MM.1S (cell line): ENCODE results near the gene NEDD4L.
A peak's percentile ranks its signal among the peaks of the same experiment; 100 is the strongest.

Source experiments
- DNase-seq: peaks from one replicate; pipeline ENCODE4 v3.0.0-alpha.2; 2015
- H2AFZ ChIP-seq: fragments of 300-600 bp; sonication (generic); 2 replicates; pipeline ENCODE4 v1.6.0; 2016; ENCODE audit warnings: antibody characterized with exemption, low read length
- H3F3A ChIP-seq: fragments of 300-600 bp; sonication (generic); 2 replicates; pipeline ENCODE4 v1.6.1; 2016; ENCODE audit warnings: mild to moderate bottlenecking, antibody characterized with exemption, low read length, moderate library complexity, mixed read lengths; ENCODE audit not compliant: insufficient read depth
- H3K27ac ChIP-seq: fragments of 300-600 bp; sonication (generic); 2 replicates; pipeline ENCODE4 v1.5.1; 2016; ENCODE audit warnings: mild to moderate bottlenecking, low read length
- H3K27me3 ChIP-seq: fragments of 300-600 bp; sonication (generic); replicated peaks from 2 replicates; pipeline ENCODE4 v1.6.0; 2016; ENCODE audit warnings: low read length; ENCODE audit not compliant: insufficient read depth
- H3K36me3 ChIP-seq: fragments of 300-600 bp; sonication (generic); replicated peaks from 2 replicates; pipeline ENCODE4 v1.6.1; 2016; ENCODE audit warnings: mild to moderate bottlenecking, low read length, mixed read lengths; ENCODE audit not compliant: insufficient read depth
- H3K4me1 ChIP-seq: fragments of 300-600 bp; sonication (generic); 2 replicates; pipeline ENCODE4 v1.6.1; 2016; ENCODE audit warnings: low read length, mixed read lengths
- H3K4me2 ChIP-seq: fragments of 300-600 bp; sonication (generic); 2 replicates; pipeline ENCODE4 v1.6.0; 2016; ENCODE audit warnings: low read depth, low read length
- H3K4me3 ChIP-seq: fragments of 300-600 bp; sonication (generic); 2 replicates; pipeline ENCODE4 v1.5.1; 2016; ENCODE audit warnings: low read length, mixed read lengths
- H3K79me2 ChIP-seq: fragments of 300-600 bp; sonication (generic); 2 replicates; pipeline ENCODE4 v1.6.1; 2016; ENCODE audit warnings: mixed run types, low read length, mixed read lengths
- H3K9ac ChIP-seq: fragments of 300-600 bp; sonication (generic); 2 replicates; pipeline ENCODE4 v1.6.1; 2016; ENCODE audit warnings: low read length, mixed read lengths
- H3K9me2 ChIP-seq: fragments of 300-600 bp; sonication (generic); replicated peaks from 2 replicates; pipeline ENCODE4 v1.6.1; 2016; ENCODE audit warnings: mild to moderate bottlenecking, low read length, mixed read lengths; ENCODE audit not compliant: insufficient read depth
- H3K9me3 ChIP-seq: fragments of 300-600 bp; sonication (generic); replicated peaks from 2 replicates; pipeline ENCODE4 v1.6.1; 2016; ENCODE audit warnings: mild to moderate bottlenecking, low read length, mixed read lengths; ENCODE audit not compliant: insufficient read depth
- H4K20me1 ChIP-seq: fragments of 300-600 bp; sonication (generic); 2 replicates; pipeline ENCODE4 v1.6.1; 2016; ENCODE audit warnings: mild to moderate bottlenecking, low read length, moderate library complexity, mixed read lengths; ENCODE audit not compliant: insufficient read depth
- CTCF ChIP-seq: fragments of 300-600 bp; sonication (generic); IDR thresholded peaks from 2 replicates; pipeline ENCODE4 v1.5.1; 2016; ENCODE audit warnings: antibody characterized with exemption, low read length, mixed read lengths
- EZH2 ChIP-seq: fragments of 300-600 bp; sonication (generic); optimal IDR thresholded peaks from 2 replicates; pipeline ENCODE3; 2017; ENCODE audit warnings: low read depth, mild to moderate bottlenecking, antibody characterized with exemption, low read length, mixed read lengths
- EZH2phosphoT487 ChIP-seq: fragments of 300-600 bp; sonication (generic); IDR thresholded peaks from 2 replicates; pipeline ENCODE4 v1.6.1; 2018; ENCODE audit warnings: antibody characterized with exemption, low read length

Gene NEDD4L

GRCh38 chr18:58258692-58259342 lies 214.8 kb downstream of the NEDD4L start:
- no peaks in the 10 kb centered on the region for H3K9me3 ChIP-seq
- H3K4me3 ChIP-seq: no peak overlapping the region
- H3F3A ChIP-seq: no peaks in the 10 kb centered on the region
- H2AFZ ChIP-seq: no peak overlapping the region
- no peaks in the 10 kb centered on the region for H4K20me1 ChIP-seq
- DNase-seq: no peak
- H3K9me2 ChIP-seq: no peaks in the 10 kb centered on the region
- H3K79me2 ChIP-seq: no peaks in the 10 kb centered on the region
- H3K4me1 ChIP-seq: no peaks in the 10 kb centered on the region
- TF ChIP-seq EZH2 (no peak), CTCF (no peak), EZH2phosphoT487 (no peak)
- H3K27ac ChIP-seq: no peak overlapping the region
- no peaks in the 10 kb centered on the region for H3K27me3 ChIP-seq
- no peaks in the 10 kb centered on the region for H3K36me3 ChIP-seq
- H3K9ac ChIP-seq: no peak overlapping the region
- H3K4me2 ChIP-seq: no peak overlapping the region

- peaks cover 16% of the 10 kb centered on the region for H3K4me1 ChIP-seq
- no peak overlapping the region for H3K4me3 ChIP-seq
- DNase-seq: no peak
- H4K20me1 ChIP-seq: no peaks in the 10 kb centered on the region
- no peaks in the 10 kb centered on the region for H3K9me2 ChIP-seq
- H3K79me2 ChIP-seq: no peaks in the 10 kb centered on the region
- H3K27ac ChIP-seq: no peak overlapping the region
- no peaks in the 10 kb centered on the region for H3K9me3 ChIP-seq
- no peak overlapping the region for H3K4me2 ChIP-seq
- no peaks in the 10 kb centered on the region for H3K36me3 ChIP-seq
- no peaks in the 10 kb centered on the region for H3F3A ChIP-seq
- no peaks in the 10 kb centered on the region for H3K27me3 ChIP-seq
- no peak overlapping the region for H3K9ac ChIP-seq
- no peak overlapping the region for H2AFZ ChIP-seq
- no peak for TF ChIP-seq EZH2
- TF ChIP-seq EZH2phosphoT487: no peak
- TF ChIP-seq CTCF: no peak
Observed at GRCh38 chr18:58263055-58263957, 219.3 kb downstream of the NEDD4L start.

GRCh38 chr18:58264075-58264474 lies 220.0 kb downstream of the NEDD4L start:
- TF ChIP-seq EZH2: no peak
- TF ChIP-seq EZH2phosphoT487: no peak
- TF ChIP-seq CTCF: no peak
- H3K36me3 ChIP-seq: no peaks in the 10 kb centered on the region
- peak overlapping the region; percentile 77; the same call in 1 of the 2 replicates for H3K4me2 ChIP-seq
- DNase-seq: no peak
- no peak overlapping the region; the same call in 1 of the 2 replicates for H3K27ac ChIP-seq
- H4K20me1 ChIP-seq: no peaks in the 10 kb centered on the region
- H2AFZ ChIP-seq: no peak overlapping the region
- no peaks in the 10 kb centered on the region for H3K9me3 ChIP-seq
- peak overlapping the region; percentile 47; the same call in 1 of the 2 replicates for H3K4me3 ChIP-seq
- H3K4me1 ChIP-seq: peaks cover 17% of the 10 kb centered on the region
- H3K79me2 ChIP-seq: no peaks in the 10 kb centered on the region
- no peaks in the 10 kb centered on the region for H3F3A ChIP-seq
- no peaks in the 10 kb centered on the region for H3K27me3 ChIP-seq
- H3K9ac ChIP-seq: no peak overlapping the region
- no peaks in the 10 kb centered on the region for H3K9me2 ChIP-seq
